ENCODE measurements around the gene CACNA1C.

CACNA1C gene

DNA sequence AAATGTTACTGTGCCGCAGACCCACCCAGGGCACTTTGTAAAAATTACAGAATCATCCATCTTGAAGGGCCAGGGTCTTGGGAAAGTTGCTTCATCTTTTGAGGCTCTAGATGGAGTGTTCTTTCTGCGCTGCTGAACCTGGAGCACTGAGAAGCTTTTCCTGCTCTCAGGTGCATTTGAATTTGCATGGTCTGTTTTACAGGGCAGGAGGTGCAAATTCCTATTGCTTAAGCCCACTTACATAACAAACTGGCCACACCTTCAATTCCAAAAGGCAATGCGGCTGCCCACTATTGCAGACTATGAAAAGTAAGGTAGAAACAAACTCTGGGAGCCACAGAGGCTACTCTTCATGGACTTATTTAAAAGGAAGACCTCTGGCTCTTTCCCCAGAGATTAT, 254.8 kb downstream of the CACNA1C start:
- no peak for DNase-seq (ENCODE audit: low spot score)
- TF ChIP-seq, protein P1, sequence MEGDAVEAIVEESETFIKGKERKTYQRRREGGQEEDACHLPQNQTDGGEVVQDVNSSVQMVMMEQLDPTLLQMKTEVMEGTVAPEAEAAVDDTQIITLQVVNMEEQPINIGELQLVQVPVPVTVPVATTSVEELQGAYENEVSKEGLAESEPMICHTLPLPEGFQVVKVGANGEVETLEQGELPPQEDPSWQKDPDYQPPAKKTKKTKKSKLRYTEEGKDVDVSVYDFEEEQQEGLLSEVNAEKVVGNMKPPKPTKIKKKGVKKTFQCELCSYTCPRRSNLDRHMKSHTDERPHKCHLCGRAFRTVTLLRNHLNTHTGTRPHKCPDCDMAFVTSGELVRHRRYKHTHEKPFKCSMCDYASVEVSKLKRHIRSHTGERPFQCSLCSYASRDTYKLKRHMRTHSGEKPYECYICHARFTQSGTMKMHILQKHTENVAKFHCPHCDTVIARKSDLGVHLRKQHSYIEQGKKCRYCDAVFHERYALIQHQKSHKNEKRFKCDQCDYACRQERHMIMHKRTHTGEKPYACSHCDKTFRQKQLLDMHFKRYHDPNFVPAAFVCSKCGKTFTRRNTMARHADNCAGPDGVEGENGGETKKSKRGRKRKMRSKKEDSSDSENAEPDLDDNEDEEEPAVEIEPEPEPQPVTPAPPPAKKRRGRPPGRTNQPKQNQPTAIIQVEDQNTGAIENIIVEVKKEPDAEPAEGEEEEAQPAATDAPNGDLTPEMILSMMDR (IDR thresholded peaks at IDR 0.05; ENCODE audit: extremely low read depth, missing control alignments), result no peak

DNA sequence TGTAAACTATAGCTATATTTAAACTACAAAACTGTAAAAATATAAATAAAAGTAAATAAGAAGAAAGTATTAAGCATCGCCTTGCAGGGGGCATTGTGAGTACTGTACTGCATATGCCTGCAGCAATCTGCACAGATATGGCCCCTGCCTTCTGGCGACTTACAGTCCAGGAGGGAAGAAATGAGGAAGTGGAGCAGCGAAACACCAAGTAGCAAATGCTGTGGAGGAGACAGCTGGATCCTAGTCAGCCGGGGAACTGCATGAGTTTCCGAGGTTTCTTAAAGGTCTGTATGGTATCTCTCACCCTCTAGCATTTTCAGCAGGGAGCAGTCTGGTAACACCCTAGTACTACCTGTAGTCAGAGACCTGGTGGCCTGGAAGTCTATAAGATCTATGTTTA, 256.9 kb downstream of the CACNA1C start:
- no peak for DNase-seq (ENCODE audit: low spot score)
- TF ChIP-seq, protein P1 (IDR thresholded peaks at IDR 0.05; ENCODE audit: extremely low read depth, missing control alignments), result no peak

DNA sequence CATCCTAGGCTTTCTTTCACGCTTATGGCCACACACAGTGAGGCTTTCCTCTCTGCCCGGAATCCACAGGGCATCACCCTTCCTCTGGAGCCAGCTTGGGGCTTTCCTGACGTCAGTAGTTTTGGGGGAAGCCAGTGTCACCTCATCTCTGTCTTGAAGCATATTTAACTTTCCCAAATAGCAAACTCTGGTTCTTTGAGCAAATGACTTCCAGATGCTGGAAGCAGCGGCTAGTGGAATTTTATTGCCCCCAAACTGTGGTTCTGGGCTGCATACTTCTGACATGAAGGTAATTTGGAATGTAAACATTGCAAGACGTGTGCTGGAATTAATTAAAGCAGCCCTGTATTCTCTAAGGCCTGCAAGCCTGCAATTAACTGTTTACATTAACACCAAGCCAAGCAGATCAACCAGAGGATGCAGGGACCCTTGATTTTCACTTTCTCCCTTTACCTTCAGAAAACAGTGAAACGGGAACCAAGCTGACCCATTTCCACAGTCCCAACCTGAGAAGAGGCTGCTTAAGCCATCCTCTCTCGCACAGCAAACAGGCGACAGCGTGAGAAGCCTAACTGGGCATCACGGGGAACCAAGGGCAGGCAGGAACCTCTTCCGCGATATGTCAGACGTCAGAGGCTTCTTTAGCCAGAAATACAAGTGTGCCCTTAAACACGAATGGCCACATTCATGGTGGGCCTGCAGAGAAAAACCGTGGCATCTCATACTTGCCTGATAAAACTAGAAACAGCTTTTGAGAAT, 258.4 kb downstream of the CACNA1C start:
- DNase-seq (ENCODE audit: low spot score), result no peak
- TF ChIP-seq, protein P1 (IDR thresholded peaks at IDR 0.05; ENCODE audit: extremely low read depth, missing control alignments), result no peak

DNA sequence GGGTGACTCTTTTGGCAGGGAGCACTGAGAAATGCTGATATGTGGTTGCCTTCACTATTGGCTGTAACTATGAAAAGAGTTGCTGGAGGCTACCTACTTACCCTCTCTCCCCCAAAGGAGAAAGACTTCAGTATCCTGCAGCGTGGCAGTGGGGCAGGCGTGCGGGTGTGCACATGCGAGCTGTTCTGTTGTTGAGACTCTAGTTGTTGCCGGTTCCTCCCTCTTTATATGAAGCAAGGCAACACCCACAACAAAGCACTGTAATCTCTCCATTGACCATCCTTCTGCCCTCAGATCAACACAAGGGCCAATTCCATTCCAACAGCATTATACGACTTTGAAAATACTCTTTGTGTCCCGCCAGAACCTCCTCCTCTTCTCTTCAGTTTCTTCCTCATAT, 259.4 kb downstream of the CACNA1C start:
- no peak for DNase-seq (ENCODE audit: low spot score)
- TF ChIP-seq, protein P1 (IDR thresholded peaks at IDR 0.05; ENCODE audit: extremely low read depth, missing control alignments), result no peak

DNA sequence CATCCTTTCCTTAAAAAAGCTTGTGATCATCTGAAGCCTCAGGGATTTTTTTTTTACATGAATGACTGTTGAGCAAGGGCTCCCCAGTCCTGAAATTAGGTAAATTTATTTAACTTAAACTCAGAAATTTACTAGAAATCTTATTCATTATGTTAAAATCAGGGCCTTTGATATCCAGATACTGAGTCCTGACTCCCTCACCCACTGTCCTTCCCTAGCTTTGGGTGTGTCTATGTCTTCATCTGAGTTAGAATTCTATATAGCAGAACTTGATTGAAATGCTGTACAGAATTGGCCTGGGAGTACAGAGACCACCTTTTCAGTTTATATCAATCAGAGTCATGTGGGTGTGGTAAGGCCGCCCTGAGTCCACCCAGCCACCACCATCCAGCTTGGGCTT, 260.0 kb downstream of the CACNA1C start:
- TF ChIP-seq, protein P1 (IDR thresholded peaks at IDR 0.05; ENCODE audit: extremely low read depth, missing control alignments), result no peak
- DNase-seq (ENCODE audit: low spot score), result no peak

DNA sequence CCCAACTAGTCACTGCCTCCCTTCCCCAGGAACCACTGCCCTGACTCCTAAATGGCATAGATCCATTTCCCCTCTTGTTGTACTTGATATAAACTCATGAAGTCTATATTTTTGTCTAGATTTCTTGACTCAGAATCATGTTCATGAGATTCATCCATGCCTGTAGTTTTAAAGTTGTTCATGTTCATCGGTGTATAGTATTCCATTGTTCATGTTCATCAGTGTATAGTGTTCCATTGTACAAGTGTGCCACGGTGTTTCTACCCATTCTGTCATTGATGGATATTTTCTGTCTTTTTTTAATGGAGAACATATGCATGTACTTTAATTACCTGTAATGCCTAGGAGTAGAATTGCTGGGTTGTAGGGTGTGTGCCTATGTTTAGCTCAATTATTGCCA, 261.7 kb downstream of the CACNA1C start:
- TF ChIP-seq, protein P1 (IDR thresholded peaks at IDR 0.05; ENCODE audit: extremely low read depth, missing control alignments), result no peak
- DNase-seq (ENCODE audit: low spot score), result no peak

DNA sequence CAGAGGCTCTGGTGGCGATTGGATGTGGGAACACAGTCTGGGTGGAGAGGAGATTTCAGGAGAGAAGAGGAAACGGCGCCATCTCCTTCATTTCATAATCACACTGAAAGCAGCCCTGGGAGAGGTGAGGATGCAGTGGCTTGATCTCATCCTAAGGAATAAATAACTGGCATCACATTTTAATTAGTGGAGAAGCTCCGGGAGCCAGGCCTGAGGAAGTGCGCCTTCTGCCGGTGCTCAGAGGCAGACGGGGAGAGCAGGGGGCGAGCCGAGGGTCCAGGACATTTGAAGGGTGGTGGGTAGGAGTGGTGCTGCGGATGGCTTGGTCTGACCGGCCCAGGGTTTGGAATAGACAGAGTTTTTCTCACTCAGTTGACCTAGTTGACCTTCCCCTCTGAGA, 265.0 kb downstream of the CACNA1C start:
- TF ChIP-seq, protein P1 (IDR thresholded peaks at IDR 0.05; ENCODE audit: extremely low read depth, missing control alignments), result no peak
- DNase-seq (ENCODE audit: low spot score), result no peak

Data from GM20000 (cell line).